Activated CD4-positive, alpha-beta T cell treated with anti-CD3 and anti-CD28 coated beads, Interleukin-2, Interleukin-6, amounts not matched to agents 100 ng/mL and 50 ng/mL, durations not matched to agents 16 hours and 8 hours (primary cell): ENCODE measurements around the gene GGT6.

Source experiments
- DNase-seq: peaks from one replicate; pipeline ENCODE4 v3.0.0-alpha.2; 2020

The GGT6 gene

DNA sequence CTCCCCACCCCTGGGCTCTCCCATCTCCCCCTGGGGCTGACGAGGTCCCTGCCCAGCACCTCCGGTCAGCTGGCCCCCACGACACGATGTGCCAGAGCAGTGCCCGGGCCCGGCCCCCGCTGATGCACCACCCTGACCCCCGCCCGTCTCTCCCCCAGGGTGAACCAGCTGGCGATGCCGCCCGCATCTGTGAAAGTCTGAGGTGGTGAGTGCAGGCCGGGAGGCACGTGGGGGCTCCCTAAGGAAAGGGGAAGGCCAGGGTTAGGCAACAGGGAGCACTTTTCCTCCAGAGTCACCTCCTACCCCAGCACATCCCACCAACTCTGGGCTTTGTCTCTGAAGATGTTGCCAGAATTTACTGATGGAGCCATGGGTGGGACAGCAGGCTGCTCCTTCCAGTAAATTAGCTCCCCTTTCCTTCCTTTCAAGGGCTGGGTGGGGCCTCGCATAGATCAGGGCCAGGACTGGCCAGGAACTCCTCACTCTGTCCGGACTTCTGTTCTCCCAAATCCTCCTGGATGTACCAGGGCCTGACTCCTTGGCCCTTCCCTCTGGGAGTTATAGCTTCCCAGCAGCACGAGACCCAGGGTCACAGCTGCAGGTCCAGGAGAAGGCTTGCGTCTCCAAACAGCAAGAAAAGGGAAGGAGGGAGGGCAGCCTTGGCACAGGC is 23.5 kb downstream of the GGT6 start:
- no peak for DNase-seq

DNA sequence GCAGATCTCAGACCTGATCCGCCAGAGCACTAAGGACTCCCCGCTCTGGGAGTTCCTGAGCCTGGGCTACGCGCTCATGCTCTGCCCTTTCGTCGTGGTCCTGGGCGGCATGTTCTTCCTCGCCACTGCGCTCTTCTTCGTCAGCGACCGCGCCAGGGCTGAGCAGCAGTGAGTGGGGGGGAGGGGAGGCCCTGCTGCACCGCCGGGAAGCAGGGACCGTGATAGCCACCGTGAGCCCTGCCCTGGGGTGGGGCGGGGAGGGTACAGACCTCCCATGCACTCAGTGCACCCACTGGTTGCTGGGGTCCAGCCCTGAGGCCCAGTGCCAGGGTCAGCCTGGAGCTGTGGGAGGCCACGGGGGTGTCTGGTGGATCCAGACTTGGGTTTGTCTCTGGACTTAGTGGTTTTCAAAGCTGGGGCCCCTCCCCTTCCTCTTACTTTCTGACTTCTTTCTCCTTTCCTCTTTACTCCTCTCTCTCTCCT is 24.1 kb downstream of the GGT6 start:
- no peak for DNase-seq

DNA sequence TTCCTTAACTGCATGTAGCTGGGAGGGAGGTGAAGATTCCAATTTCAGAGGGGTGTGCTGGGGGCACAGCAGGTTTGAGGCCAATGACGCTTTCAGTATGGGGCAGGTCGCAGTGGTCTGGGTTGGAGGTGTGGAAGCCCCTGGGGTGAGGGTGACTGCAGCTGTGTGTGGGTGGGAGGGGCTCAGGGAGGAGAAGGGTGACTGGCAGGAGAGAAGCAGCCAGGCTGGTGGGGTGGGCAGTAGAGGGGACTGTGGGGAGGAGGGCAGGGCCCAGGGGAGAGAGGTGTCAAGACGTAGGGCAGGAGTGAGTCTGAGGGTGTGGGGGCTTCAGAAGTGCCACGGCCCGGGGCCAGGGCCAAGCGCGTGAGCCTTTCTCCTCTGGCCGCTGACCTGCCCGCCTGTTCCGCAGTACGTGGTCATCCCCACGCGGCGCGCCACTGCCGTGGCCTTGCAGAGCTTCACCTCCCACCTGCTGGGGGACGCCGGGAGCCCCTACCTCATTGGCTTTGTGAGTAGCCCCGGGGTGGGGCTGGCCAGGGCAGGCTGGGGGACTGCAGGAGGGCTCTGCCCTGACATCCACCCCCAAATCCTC is 24.6 kb downstream of the GGT6 start:
- no peak for DNase-seq

DNA sequence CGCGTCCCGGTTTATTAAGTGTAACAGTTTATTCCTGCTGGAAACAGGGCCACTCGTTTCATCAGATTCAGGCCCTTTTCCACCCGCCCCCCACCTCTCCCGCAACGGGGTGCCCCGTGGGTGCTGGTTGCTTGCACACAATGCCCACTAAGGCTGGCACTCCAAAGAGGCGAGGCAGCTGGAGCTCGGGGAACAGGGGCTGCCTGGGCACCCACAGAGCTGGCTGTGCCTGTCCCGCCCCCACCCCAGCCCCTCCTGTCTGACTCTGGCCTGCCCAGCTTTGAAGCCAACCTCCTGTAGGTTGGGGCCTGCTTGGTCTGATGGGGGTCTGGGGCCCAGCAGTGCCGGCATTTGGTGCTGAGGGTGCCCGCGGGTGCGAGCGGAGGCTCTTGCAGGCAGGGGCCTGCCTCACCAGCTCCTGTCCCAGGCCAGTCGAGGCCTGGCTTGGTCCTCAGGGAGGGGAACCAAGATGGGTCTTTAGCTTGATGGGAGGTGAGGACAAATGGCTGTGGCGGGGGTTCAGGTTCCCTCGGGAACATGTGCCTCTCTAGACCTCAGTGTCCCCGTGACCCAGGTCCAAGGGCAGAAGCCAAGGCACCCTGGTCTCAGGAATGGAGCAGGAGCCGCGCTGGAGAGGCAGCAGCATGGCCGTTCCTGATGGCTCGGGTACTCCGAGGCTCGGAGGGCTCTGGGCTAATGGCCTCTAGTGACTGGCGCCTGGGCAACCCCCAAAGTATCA is 25.3 kb downstream of the GGT6 start:
- no peak for DNase-seq

DNA sequence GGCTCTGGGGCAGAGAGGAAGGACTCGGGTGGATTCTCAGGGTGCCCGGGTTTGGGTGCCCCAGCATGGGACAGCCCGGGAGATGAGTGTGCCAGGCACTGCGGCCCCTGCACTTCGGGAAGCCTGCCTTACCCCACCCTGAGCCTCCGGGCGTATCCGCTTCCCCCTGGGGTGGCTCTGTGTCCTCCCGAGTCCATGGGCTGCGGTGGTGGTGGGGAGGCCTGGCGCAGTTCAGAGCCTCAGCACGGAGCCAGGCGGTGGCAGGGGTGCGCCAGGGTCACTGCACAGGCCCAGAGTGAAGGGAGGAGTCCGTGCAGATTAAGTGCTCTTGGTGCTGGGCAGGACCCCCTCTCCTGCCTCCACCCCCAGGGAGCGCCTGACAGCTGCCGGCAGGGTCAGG is 25.9 kb downstream of the GGT6 start:
- no peak for DNase-seq

DNA sequence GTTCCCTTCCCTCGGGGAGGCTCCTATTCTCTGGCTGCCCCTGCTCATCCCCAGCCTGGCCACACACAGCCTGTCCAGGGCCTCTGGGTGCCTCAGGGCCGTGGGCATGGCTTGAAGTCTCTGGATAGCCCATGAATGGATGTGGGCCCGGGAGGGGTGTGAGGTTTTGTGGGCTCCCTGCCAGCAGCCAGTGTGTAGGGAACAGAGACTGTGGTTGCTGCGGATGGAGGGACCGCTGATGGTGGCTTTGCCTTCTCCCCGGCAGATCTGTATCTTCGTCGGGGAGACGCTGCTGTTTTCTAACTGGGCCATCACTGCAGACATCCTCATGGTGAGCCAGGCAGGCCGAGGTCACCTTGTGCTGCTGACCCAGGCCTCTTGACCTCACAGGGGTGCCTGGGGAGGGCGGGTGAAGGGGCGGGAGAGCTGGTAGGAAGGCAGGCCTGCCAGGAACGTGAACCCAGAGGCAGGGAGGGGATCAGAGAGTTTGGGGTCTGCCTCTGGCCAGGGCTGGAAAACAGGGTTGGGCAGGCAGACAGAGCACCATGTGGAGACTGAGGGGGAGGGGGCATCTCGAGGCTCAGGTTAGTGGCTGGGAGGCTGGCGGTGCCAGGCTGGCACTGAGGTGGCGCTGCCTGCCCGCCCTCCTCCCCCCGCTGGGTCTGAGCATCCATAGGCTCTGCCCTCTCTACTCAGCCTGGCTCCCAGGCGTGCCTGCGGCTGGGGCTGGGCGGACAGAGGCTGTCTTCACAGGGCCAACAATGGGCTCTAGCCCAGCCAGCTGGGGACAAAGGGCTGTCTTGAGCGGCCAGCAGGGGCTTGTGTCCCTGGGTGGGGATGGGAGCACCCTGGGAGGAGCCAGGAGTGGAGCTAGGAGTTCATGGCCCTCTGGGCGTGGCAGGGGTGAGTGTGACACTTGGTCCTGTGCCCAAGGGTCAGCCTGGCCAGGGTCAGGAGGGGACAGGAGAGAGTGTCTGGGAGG is 26.6 kb downstream of the GGT6 start:
- no peak for DNase-seq

DNA sequence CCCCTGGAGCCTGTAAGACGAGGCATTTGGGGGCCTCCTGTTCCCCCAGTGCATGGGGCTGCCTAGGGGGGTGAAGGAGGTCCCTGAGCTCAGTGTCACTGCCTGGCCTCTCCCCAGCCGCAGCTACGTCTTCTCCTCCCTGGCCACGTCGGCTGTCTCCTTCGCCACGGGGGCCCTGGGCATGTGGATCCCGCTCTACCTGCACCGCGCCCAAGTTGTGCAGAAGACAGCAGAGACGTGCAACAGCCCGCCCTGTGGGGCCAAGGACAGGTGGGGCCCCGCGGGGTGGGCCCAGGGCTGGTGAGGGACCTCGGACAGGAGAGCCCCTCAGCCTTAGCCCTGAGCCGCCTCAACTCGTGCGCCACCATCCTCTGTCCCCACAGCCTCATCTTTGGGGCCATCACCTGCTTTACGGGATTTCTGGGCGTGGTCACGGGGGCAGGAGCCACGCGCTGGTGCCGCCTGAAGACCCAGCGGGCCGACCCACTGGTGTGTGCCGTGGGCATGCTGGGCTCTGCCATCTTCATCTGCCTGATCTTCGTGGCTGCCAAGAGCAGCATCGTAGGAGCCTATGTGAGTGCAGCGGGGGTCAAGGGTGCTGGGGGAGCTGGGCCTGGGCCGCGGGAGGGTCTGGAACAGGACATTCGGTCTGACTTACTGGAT is 27.4 kb downstream of the GGT6 start:
- DNase-seq, result no peak

DNA sequence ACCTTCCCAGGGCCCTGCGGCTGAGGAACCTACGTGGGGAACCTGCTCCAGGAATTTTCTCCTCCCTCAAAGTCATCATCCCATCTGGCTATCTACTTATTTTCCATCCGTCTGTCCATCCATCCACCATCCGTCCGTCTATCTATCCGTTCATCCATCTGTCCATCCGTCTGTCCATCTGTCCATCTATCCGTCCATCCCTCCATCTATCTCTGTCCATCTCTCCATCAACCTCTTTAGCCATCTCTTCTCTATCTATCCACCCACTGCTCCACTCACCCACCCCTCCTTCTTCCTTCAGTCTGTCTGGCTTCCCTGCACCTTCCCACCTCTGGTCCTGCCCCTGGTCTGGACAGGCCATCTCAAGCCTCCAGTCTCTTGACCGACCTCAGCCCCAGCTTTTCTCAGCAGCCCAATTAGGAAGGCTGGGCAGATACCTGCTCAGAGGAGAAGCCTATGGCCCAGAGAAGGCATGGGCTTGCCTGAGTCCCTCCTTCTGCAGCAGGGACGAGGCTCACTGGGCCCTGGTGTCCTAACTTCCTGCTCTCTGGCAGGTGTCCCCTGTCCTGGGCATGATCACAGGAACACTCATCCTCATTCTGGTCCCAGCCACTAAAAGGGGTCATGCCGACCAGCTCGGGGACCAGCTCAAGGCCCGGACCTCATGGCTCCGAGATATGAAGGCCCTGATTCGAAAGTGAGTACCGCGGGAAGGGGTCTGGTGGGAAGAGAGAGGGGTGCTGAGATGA is 28.2 kb downstream of the GGT6 start:
- no peak for DNase-seq

DNA sequence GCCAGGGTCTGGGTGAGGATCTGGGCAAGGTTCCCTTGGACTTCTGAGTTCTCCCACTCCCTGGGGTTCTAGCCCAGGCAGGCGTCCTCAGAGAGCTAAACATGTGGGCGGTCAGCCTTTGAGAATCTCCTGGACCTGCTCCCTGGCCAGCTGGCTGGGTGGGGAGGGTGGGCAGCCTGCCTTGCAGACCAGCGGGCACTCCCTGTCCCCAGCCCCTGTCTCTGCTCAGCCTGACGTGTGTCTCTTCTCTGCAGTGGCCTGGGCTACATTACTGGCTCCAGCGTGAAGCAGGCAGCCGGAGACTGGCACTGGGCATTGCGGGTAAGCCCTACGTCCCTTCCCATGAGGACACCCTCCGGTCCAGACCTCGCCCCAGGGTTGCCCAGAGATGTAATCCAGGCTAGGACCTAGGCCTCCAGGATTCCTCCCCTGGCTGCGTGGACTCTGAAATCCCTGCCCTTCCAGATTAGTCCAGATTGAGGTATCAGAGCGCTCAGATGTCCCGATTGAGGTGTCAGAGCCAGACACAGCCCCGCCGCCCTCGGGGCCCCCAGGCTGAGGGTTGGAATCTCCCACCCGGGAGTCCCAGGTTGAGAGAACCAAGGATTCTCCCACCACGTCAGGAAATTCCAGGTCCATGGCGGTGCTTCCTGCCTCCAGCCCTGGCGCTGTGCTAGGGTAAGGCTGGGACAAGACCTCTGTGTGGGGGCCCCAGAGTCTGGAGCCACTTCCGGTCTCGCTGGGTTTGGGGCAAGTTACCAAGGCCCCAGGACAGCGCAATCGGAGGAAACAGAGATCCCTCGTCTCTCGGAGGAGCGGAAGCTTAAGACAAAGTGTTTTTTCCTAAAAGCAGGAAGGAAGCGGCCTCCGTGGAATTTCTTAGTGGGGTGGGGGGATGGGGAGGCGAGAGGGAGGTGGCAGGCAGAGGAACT is 29.3 kb downstream of the GGT6 start:
- no peak for DNase-seq

DNA sequence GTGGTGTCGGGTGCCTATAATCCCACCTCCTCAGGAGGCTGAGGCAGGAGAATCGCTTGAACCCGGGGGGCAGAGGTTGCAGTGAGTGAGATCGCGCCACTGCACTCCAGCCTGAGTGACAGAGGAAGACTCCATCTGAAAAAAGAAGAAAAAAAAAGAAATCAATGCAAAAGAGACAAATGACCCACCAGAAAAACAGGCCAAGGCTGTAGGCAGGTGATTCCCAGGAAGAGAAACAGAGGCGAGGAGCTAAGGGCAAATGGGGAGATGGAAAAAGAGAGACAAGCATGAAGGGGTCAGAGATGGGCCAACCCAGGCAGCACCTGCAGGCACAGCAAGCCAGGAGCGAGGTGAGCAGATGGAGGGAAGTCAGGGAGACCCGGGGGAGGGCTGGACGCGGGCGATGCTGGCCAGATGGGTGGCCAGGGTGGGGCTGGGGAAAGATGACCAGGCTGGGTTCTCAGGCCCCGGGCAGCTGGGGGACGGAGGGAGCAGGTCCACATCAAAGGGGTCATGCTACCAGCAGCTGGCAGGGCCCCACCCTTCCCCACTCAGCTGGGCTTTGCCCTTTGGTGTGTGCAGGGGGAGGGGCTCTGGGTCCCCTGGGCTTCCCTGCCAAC is 30.7 kb downstream of the GGT6 start:
- DNase-seq, result no peak

DNA sequence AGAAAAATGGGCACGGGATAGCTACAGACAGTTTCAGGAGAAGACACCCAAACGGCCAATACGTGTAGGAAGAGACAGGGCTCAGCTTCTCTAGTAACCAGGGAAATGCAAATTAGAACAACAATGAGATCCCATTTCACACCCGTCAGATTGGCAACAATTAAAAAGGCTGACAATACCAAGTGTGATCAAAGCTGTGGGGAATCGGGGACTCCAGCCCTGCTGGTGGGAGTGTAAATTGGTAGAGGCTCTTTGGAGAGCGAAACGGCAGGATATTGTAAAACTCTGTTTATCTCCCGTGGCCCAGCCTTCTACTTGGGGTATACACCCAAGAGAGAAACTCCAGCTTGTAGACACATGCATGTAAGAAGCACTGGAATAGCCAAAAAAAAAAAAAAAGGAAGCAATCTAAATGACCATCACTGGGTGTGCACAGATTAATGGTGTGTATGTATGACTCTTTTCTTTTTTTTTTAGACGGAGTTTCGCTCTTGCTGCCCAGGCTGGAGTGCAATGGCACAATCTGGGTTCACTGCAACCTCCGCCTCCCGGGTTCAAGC is 32.7 kb downstream of the GGT6 start:
- DNase-seq, result no peak

DNA sequence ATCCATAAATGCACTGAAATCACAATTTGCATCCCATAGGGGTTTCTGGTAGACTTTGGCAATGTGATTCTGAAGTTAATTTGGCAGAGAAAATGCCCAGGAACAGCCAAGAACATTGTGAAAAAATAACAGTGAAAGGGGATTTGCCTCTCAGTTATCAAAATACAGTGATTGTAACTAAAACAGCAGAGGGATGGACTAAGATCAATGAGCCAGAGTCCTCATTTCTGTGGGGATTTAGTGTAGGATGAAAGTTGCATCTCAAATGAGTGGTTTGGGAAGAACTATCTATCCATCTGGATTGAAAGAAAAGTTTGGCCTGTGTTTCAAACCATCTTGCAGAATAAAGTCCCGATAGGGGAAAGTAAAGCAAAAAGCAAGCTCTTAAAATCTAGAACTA is 33.2 kb downstream of the GGT6 start:
- DNase-seq, result no peak

DNA sequence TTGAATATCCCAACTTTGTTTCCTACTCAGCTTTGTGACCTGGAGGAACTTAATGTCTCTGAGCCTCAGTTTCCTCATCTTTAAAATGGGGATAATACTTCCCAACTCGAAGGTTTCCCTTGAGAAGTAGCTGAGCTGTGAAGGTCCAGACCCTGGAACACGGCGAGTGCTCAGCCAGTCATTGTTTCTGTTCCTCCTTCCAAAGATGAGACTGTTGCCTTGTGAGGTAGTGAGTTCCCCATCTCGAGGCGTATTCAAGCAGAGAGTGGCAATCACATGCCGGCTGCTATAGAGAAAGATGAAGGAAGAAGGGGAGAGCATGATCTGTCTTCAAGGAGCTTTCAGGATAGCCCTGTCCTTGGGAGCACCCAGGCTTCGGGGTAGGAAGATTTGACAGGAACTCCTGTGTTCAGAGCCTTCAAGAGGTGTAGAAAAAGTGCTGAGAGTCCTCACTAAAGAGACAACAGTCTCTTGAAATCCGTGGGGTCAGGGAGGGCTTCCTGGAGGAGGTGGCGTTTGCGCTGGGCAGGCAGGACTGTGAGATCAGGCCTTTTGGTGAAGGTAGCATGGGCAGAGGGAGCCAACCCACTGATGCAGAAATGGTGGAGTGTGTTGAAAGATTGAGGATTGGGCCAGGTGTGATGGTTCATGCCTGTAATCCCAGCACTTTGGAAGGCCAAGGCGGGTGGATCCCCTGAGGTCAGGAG is 34.5 kb downstream of the GGT6 start:
- no peak for DNase-seq

DNA sequence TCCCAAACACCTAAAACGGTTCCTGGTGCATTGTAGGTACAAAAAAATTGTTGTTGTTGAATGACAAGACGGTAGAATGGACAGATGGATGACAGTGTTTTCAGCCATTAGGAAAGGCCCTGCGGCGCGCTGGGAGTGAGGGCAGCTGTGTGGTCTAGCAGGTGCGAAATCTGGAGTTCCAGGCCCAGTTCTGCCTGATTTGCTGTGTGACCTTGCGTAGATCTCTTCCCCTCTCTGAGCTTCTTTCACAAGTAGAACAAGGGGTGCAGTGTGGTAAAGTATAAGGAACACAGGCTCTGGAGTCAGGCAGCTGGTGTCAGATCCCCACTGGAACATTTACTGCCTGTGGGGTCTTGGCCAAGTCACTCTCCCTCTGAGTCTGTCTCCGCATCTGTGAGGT is 36.4 kb downstream of the GGT6 start:
- no peak for DNase-seq

DNA sequence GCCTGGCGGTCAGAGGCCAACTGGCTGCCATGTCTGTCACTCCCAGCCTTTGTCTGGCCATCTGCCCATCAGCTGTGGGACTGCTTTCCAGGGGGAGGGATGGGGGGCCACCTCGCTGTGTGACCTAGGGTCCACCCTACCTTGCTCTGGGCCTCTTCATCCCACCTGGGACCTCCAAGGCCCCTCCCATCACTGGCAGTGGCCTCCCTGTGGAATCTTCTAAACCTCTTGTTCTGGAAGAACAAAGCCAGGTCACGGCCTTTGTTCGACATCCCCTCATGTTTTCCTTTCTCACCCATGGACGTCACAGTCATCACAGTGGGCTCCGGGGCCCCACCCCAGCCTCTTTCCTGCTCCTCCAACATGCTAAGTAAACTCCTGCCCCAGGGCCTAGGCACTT is 37.7 kb downstream of the GGT6 start:
- DNase-seq, result no peak

DNA sequence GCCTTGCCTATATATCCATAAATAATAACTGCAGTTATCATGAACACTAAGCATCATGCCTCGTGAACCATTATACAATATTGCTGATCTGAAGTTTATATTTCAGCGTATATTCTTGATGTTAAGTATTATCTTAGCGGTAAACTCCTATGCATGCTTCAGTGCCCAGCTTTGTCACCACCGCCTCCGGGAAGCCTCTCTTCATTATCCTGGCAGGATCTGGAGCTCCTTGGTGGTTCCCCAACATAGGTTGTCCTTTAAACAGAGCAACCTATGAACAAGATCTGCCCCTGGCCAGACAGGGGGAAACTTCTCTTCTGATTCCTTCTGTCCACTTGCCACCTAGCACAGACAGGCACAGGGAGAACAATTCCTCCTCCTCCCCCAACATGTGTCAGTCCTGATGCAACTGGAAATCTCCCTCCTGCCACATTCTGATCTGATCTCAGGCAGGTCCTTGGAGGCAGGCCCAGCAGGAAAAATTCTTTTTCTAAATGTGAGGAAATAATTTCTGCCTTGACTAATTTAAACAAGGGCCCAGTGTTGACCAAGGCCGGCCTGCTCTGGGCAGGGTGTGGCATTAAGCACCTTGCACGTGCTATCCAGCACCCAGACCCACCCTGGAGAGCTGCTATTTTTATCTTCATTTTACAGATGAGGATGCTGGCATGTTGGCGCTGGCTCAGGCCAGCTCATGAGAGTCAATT is 39.3 kb downstream of the GGT6 start:
- no peak for DNase-seq

DNA sequence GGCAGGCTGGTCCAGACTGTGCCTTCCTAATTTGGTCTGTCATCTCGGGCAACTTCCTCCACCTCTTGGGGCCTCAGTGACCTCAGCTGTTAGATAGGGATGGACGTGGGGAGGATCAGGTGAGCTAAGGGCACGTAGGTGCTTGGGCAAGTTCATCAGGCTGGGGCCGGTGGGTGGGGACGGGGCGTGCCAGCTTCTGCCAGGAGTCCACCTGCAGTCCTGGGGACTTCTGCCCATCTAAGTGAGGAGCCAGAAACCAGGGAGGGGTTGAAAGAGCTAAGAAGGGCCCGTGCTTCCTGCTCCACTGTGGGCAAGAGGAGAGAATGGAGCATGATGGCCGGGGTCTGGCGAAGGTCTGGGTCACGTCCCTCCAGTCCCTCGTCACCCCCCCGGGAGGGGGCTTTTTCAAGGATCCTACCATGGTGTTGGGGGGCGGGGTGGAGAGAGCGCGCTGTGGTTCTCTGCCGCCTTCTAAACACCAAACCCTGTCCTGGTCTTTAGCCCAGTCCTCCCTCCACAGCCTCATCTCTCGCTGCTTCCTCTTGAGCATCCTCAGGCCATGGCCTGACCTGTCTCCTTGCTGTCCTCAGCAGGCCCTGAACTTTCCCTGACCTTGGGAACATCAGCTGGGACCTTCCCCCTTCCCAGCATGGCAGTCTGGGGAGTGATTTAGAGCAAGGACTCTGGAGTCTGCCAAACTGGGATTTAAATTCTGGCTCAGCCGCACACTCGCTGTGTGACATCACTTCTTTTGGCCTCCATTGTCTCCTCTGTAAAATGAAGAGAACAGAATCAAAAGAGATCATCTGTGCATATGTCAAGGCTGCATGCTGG is 40.1 kb downstream of the GGT6 start:
- DNase-seq, result no peak
